ENCODE results near the gene HOTAIR. TPM values are rescaled to one million over a fixed set of nuclear protein-coding genes. Genes with fewer than 3 reads are reported as not detected.

HOTAIR gene
- total RNA-seq, 1 donor from 2014 or later, result 1.4 TPM

- Mint-ChIP-seq H3K27ac (ENCODE audit: unreplicated experiment) (no peak overlapping the region), H3K36me3 (ENCODE audit: low read depth, unreplicated experiment) (no peaks in the 10 kb centered on the region), H3K27me3 (ENCODE audit: unreplicated experiment) (peaks cover 32% of the 10 kb centered on the region), H3K4me1 (ENCODE audit: unreplicated experiment) (peaks cover 15% of the 10 kb centered on the region), H3K9me3 (ENCODE audit: unreplicated experiment) (no peaks in the 10 kb centered on the region), H3K4me3 (ENCODE audit: unreplicated experiment) (no peak overlapping the region)
- no peak for TF ChIP-seq CTCF (IDR thresholded peaks at IDR 0.05; ENCODE audit: unreplicated experiment)
- no peak for DNase-seq (ENCODE audit: low spot score)
Measured at GRCh38 chr12:53929527-53929926, 45.2 kb downstream of the HOTAIR start.

- H3K4me3 Mint-ChIP-seq (ENCODE audit: unreplicated experiment), result peak overlapping the region; percentile 42
- no peaks in the 10 kb centered on the region for H3K9me3 Mint-ChIP-seq (ENCODE audit: unreplicated experiment)
- no peak overlapping the region for H3K27ac Mint-ChIP-seq (ENCODE audit: unreplicated experiment)
Measured at GRCh38 chr12:53928054-53928835, 46.5 kb downstream of the HOTAIR start.

DNA sequence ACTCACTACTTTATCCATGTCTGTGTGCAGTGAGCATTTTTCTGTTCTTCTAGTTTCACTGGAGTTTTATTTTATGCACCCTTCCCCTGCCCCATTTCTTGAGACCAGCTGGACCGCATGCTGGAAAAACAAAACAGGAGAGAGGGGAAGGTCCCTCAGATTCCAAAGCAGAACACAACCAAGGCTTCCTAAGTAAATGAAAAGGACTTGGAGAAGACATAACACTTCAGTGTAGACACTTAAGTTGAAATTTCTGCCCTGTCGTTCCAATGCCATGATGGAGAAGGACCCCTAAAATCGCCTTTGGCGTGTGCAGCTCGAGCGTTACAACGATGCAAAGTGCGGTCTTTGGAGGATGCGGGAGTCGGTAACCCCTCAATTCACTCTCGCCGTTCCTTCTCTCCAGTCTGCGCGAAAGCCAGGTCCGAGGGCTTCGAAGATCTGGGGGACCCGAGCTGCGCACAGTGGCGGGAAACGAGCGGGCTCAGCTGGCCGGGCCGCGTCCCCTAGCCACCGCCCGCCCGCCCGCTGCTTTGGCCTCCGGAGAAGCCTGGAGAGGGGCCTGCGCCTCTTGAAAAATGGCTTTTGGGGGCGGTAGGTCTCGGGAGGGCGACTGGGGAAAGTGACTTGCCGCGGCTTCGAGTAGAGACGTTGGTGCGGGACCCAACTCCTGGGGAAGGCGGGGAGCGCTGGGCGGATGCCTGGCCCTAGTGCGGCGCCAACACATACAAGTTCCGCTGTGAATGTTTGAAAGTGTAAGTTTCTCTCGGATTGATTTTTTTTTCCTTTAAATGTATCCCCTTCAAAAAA is 47.3 kb downstream of the HOTAIR start:
- Mint-ChIP-seq H3K36me3 (ENCODE audit: low read depth, unreplicated experiment) (no peaks in the 10 kb centered on the region), H3K4me1 (ENCODE audit: unreplicated experiment) (peaks cover 24% of the 10 kb centered on the region), H3K27ac (ENCODE audit: unreplicated experiment) (no peak overlapping the region), H3K27me3 (ENCODE audit: unreplicated experiment) (peaks cover 24% of the 10 kb centered on the region), H3K4me3 (ENCODE audit: unreplicated experiment) (no peak overlapping the region), H3K9me3 (ENCODE audit: unreplicated experiment) (no peaks in the 10 kb centered on the region)
- DNase-seq (ENCODE audit: low spot score), result no peak
- TF ChIP-seq CTCF (IDR thresholded peaks at IDR 0.05; ENCODE audit: unreplicated experiment), result no peak

More at GRCh38 chr12:53928054-53928835, 46.5 kb downstream of the HOTAIR start:
- Mint-ChIP-seq H3K36me3 (ENCODE audit: low read depth, unreplicated experiment) (no peaks in the 10 kb centered on the region), H3K27me3 (ENCODE audit: unreplicated experiment) (peaks cover 29% of the 10 kb centered on the region), H3K4me1 (ENCODE audit: unreplicated experiment) (peaks cover 21% of the 10 kb centered on the region)
- DNase-seq (ENCODE audit: low spot score), result peak; percentile 17
- no peak for TF ChIP-seq CTCF (IDR thresholded peaks at IDR 0.05; ENCODE audit: unreplicated experiment)

DNA sequence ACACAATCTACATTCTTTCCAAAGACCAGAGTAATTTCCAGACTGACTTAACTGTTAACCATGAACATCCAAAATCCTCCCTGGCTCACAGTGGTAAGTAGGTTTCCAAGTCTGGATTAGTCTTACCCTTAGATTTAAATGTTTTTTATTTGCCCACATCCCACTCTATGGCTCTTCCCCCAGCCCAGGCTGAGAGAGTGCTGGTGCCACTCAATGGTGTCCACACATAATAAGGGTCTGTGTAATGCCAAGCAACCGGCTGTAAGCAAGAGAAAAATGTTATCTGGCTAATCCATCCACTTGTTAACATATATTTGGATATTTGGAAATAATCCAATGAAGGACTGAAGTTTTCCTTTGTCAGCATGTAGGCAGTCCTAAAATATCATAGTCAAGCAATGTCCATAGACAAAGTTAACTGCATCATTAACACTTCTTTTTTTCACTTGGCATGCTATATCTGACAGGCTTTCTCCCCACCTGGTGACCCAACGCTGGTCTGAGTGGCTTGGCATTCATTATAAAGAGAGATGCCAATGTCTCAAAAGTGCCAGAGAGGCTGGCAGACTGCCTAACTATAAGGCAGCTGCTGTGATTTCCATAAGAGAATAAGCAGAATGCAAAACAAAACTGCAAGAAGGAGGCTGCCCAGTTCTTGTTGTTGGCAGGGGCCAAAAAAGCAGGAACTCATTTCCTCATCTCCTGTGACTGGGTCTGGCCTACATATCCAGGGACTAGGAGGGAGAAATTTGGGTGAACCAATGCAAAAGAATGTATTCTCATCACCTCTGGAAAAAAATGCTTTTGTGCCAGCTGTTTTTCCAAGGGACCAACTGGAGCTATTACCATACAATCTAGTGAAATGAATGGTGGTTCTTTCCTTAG is 50.0 kb downstream of the HOTAIR start:
- no peak overlapping the region for H3K27ac Mint-ChIP-seq (ENCODE audit: unreplicated experiment)
- no peaks in the 10 kb centered on the region for H3K36me3 Mint-ChIP-seq (ENCODE audit: low read depth, unreplicated experiment)
- DNase-seq (ENCODE audit: low spot score), result no peak
- H3K27me3 Mint-ChIP-seq (ENCODE audit: unreplicated experiment), result peaks cover 18% of the 10 kb centered on the region
- TF ChIP-seq CTCF (IDR thresholded peaks at IDR 0.05; ENCODE audit: unreplicated experiment), result no peak
- no peak overlapping the region for H3K4me3 Mint-ChIP-seq (ENCODE audit: unreplicated experiment)
- no peaks in the 10 kb centered on the region for H3K9me3 Mint-ChIP-seq (ENCODE audit: unreplicated experiment)
- H3K4me1 Mint-ChIP-seq (ENCODE audit: unreplicated experiment), result peaks cover 17% of the 10 kb centered on the region
